GM23248 (cell line): ENCODE results near the gene BSG. TPM values are rescaled to one million over a fixed set of nuclear protein-coding genes. Genes with fewer than 3 reads are reported as not detected.

Source experiments
- DNase-seq: peaks from one replicate; pipeline ENCODE4 v3.0.0-alpha.2; 2015
- H2AFZ ChIP-seq: fragments of 200-600 bp; sonication (generic); 2 replicates; pipeline ENCODE4 v1.6.1; 2016; ENCODE audit warnings: antibody characterized with exemption
- H3F3A ChIP-seq: fragments of 200-600 bp; sonication (generic); 2 replicates; pipeline ENCODE4 v1.6.1; 2016; ENCODE audit warnings: mild to moderate bottlenecking, antibody characterized with exemption, mixed run types; ENCODE audit not compliant: insufficient read depth
- H3K27ac ChIP-seq: fragments of 200-600 bp; sonication (generic); 2 replicates; pipeline ENCODE4 v1.5.1; 2016; ENCODE audit warnings: mild to moderate bottlenecking
- H3K27me3 ChIP-seq: fragments of 200-600 bp; sonication (generic); replicated peaks from 2 replicates; pipeline ENCODE4 v1.6.1; 2016; ENCODE audit warnings: mild to moderate bottlenecking; ENCODE audit not compliant: insufficient read depth
- H3K36me3 ChIP-seq: fragments of 200-600 bp; sonication (generic); 2 replicates; pipeline ENCODE4 v1.6.1; 2016; ENCODE audit warnings: low read depth, mild to moderate bottlenecking
- H3K4me1 ChIP-seq: fragments of 200-600 bp; sonication (generic); 2 replicates; pipeline ENCODE4 v1.6.1; 2016; ENCODE audit warnings: mild to moderate bottlenecking; ENCODE audit not compliant: insufficient read depth
- H3K4me2 ChIP-seq: fragments of 200-600 bp; sonication (generic); one replicate; pipeline ENCODE4 v1.6.1; 2016; ENCODE audit warnings: mild to moderate bottlenecking; ENCODE audit not compliant: unreplicated experiment
- H3K4me3 ChIP-seq: fragments of 200-600 bp; sonication (generic); 2 replicates; pipeline ENCODE4 v1.5.1; 2016; ENCODE audit warnings: mild to moderate bottlenecking
- H3K79me2 ChIP-seq: fragments of 200-600 bp; sonication (generic); 2 replicates; pipeline ENCODE4 v1.6.1; 2016; ENCODE audit warnings: mild to moderate bottlenecking; ENCODE audit not compliant: insufficient read depth
- H3K9ac ChIP-seq: fragments of 200-600 bp; sonication (generic); 2 replicates; pipeline ENCODE4 v1.6.1; 2016; ENCODE audit warnings: mild to moderate bottlenecking
- H3K9me2 ChIP-seq: fragments of 200-600 bp; sonication (generic); 2 replicates; pipeline ENCODE4 v1.6.1; 2016; ENCODE audit warnings: mixed run types, mild to moderate bottlenecking, moderate library complexity; ENCODE audit not compliant: insufficient read depth
- H3K9me3 ChIP-seq: fragments of 200-600 bp; sonication (generic); one replicate; pipeline ENCODE4 v1.6.1; 2017; ENCODE audit warnings: low read depth
- H4K20me1 ChIP-seq: fragments of 200-600 bp; sonication (generic); 2 replicates; pipeline ENCODE4 v1.6.0; 2016; ENCODE audit not compliant: insufficient read depth
- EZH2 ChIP-seq: fragments of 200-600 bp; sonication (generic); IDR thresholded peaks from 2 replicates; pipeline ENCODE4 v1.6.1; 2018; ENCODE audit warnings: antibody characterized with exemption, mild to moderate bottlenecking; ENCODE audit not compliant: insufficient read depth, poor library complexity, severe bottlenecking
- EZH2phosphoT487 ChIP-seq: fragments of 200-600 bp; sonication (generic); IDR thresholded peaks from 2 replicates; pipeline ENCODE4 v1.6.1; 2018; ENCODE audit warnings: antibody characterized with exemption, moderate library complexity, mild to moderate bottlenecking, low read depth; ENCODE audit not compliant: insufficient read depth
- WGBS, 2 experiments: methylation state at CpG; one replicate each; pipeline ENCODE4 v1.1.6; 2015 to 2017; ENCODE audit warnings: low lambda C conversion rate in 2 of 2, low coverage in 1 of 2; ENCODE audit errors: missing lambda C conversion rate in 2 of 2; 5-methylcytosine and 5-hydroxymethylcytosine counted together
- in situ Hi-C: fragments of 300-500 bp; cut with MboI; formaldehyde crosslinking; loops from 2 replicates; pipeline ENCODE4 v1.15.0; 2020
- polyA plus RNA-seq: library from polyadenylated mRNA; unstranded; fragments of >200 nt; fragmentation: Nextera tagmentation; extraction: Ambion mirVana; gene quantifications from 2 replicates; pipeline ENCODE4 v1.2.1, GENCODE V29; 2016
- total RNA-seq: library from RNA; depleted of rRNA; stranded (reverse); fragments of >200 nt; shearing (Covaris generic); gene quantifications from 2 replicates; pipeline ENCODE4 v1.2.3, GENCODE V29; 2014

The BSG gene
- total and polyA plus RNA-seq, 2 experiments from 2014 or later: 939 to 955 TPM

DNA sequence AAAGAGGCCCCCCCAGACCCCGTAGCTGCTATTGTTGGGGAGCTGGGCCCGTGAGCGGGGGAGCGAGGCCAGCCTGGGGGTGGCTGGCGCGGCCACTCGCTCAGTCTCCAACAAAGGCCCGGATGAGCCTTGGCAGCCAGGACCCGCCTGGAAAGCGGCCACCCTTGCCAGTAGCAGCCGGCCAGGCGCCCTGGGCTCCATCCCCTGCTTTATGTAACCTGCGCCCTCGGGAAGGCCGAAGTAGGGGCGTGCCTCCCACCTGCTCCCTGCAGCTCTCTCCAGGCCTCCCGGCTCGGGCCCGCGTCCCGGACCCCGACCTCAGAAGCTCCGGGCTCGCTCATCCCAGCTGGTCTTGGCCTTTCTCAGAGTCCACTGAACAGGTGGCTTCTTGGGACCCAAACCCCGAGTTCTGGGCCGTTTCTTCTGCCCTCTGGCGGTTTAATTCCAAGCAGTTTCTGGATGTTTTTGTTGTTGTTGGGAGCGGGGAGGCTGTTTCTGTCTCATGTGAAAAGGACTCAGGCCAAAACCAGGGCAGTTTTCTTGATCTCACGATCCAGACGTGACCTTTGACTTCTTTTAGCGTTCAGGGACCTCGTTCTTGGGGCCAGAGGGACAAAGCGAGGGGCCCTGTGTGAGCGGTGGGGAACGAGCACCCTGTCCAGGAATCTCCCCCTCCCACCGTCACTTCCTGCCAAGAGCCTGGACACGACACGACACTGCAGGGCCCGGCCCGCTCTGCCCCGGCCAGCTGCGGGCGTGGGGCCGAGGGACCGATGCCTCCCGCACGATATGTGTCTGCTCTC is 39.6 kb upstream of the BSG start:
- DNase-seq: peak; percentile 83
- peak overlapping the region; percentile 79 for H3K4me3 ChIP-seq
- no peaks in the 10 kb centered on the region; the same call in 1 of the 2 replicates for H3K36me3 ChIP-seq
- peak overlapping the region; percentile 79 for H3K27ac ChIP-seq
- 1 to 3% methylated on average over 41 to 47 of the region's 47 CpGs for WGBS, 2 experiments
- H2AFZ ChIP-seq: peak overlapping the region; percentile 55
- in situ Hi-C loops: no loop called here
- H3K27me3 ChIP-seq: no peaks in the 10 kb centered on the region
- no peak for TF ChIP-seq EZH2
- TF ChIP-seq EZH2phosphoT487: no peak
- H3K9me2 ChIP-seq: no peaks in the 10 kb centered on the region
- H3K9ac ChIP-seq: peak overlapping the region; percentile 90
- peaks cover 7% of the 10 kb centered on the region for H3K4me1 ChIP-seq
- H3F3A ChIP-seq: no peaks in the 10 kb centered on the region
- H4K20me1 ChIP-seq: no peaks in the 10 kb centered on the region
- H3K79me2 ChIP-seq: peaks cover 46% of the 10 kb centered on the region
- peak overlapping the region; percentile 97 for H3K4me2 ChIP-seq
- H3K9me3 ChIP-seq: no peaks in the 10 kb centered on the region

DNA sequence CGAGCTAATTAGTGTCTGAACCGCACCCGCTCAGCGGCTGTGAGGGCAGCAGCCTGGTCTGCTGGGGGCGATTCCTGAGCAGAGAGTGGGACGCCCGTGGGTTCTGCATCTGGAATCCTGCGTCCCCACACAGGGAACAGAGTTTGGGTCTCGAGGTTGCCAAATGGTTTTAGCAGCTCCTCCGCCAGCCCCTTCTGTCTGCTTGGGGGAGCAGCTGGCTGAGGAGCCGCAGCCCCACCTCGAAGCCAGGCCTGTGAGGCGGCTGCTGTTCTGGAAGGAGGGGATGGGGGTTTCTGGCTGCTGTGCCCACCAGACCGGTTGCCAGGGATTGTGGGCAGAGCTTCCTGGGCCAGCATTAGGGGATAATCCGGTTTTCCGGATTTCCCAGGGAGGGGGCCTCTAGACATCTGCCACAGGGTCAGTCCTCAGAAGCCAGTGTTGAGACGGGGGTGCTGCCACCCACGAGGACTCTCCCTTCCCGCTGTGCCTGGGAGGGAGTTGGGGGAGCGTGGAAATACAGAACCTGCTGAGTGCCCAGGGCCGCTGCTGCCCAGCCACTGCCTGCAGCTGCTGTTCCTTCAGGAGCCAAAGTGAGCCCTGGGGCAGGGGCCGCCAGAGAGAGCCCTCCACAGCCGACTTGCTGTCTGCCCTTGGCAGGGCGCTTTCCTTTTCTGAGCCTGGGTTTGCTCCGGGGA is 38.9 kb upstream of the BSG start:
- Histone ChIP-seq H3K4me3 (peak overlapping the region; percentile 79), H3F3A (no peaks in the 10 kb centered on the region), H3K27me3 (no peaks in the 10 kb centered on the region), H2AFZ (peak overlapping the region; percentile 55; the same call in 1 of the 2 replicates), H3K27ac (peak overlapping the region; percentile 79), H3K36me3 (no peaks in the 10 kb centered on the region; the same call in 1 of the 2 replicates), H3K4me1 (peaks cover 7% of the 10 kb centered on the region), H3K4me2 (peak overlapping the region; percentile 97), H3K9ac (peak overlapping the region; percentile 90), H4K20me1 (no peaks in the 10 kb centered on the region), H3K79me2 (peaks cover 53% of the 10 kb centered on the region), H3K9me3 (no peaks in the 10 kb centered on the region), H3K9me2 (no peaks in the 10 kb centered on the region)
- peak; percentile 34 for DNase-seq
- WGBS, 2 experiments: 18 to 20% methylated on average over 24 to 25 of the region's 25 CpGs
- in situ Hi-C loops: no loop called here
- TF ChIP-seq EZH2 (no peak), EZH2phosphoT487 (no peak)

DNA sequence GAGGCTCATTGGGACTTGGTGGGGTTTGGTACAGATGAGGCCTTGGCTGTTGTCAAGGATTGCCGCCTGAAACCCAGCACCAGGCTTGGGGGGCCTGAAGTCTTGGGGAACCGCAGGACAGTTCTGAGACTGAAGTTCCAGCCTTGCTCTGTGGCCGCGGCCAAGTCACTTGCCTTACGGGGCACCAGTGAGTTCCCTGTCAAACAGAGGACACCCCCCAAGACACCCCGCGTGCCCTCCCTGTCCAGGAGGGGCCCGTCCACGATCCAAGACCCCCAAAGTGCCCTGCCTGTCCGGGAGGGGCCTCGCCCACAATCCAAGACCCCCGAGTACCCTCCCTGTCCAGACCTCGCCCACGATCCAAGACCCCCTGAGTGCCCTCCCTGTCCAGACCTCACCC is 38.3 kb upstream of the BSG start:
- peak overlapping the region; percentile 79 for H3K4me3 ChIP-seq
- peak overlapping the region; percentile 97 for H3K4me2 ChIP-seq
- H3K9ac ChIP-seq: peak overlapping the region; percentile 90
- H3K27ac ChIP-seq: peak overlapping the region; percentile 79
- in situ Hi-C loops: no loop called here
- H2AFZ ChIP-seq: no peak overlapping the region
- DNase-seq: no peak
- H3K9me3 ChIP-seq: no peaks in the 10 kb centered on the region
- TF ChIP-seq EZH2phosphoT487: no peak
- TF ChIP-seq EZH2: no peak
- H3K79me2 ChIP-seq: peaks cover 56% of the 10 kb centered on the region
- H3K9me2 ChIP-seq: no peaks in the 10 kb centered on the region
- no peaks in the 10 kb centered on the region; the same call in 1 of the 2 replicates for H3K36me3 ChIP-seq
- 71 to 90% methylated on average over 5 to 14 of the region's 14 CpGs for WGBS, 2 experiments
- no peaks in the 10 kb centered on the region for H3F3A ChIP-seq
- H3K4me1 ChIP-seq: peaks cover 7% of the 10 kb centered on the region
- no peaks in the 10 kb centered on the region for H3K27me3 ChIP-seq
- no peaks in the 10 kb centered on the region for H4K20me1 ChIP-seq

DNA sequence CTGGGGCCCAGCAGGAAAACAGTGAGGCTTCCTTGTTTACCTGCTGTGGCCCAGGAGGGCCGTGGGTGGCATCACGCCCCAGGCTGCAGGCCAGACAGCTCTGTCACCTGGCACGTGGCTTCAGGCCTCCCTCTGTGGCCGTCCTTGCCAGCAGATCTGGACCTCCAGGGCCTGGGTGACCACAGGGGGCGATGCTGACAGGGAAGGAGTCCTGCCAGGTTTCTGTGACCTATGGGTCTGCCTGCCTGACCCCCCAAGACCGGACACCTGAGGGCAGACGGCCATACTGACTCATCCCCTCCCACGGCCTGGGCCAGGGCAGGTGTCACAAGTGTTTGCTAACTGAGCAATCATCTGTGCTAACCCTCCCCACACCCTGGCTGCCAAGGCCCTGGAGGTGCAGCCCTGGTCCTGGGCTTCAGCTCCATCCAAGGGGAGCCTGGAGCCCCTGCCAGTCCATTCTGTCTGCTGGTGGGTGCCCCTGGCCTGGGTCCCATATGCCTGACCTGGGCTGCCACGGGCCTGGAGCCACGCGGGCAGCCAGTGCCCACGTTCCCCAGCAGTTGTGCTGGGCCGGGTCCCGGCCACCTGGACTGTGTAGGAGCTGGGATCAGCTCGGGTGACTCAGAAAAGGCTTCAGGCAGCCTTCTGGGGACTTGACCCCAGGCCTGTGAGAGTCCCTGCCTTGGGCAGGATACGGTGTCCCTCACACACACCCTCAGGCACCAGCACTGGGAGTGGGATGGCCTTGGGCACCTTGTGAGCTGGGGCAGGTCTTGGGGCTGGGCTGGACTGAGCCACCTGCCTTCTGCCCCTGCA is 37.2 kb upstream of the BSG start:
- Histone ChIP-seq H3K79me2 (peaks cover 56% of the 10 kb centered on the region), H3K27ac (no peak overlapping the region), H3K9me2 (no peaks in the 10 kb centered on the region), H2AFZ (no peak overlapping the region), H3K9me3 (no peaks in the 10 kb centered on the region), H3K4me3 (no peak overlapping the region), H3K4me1 (peaks cover 7% of the 10 kb centered on the region), H3K27me3 (no peaks in the 10 kb centered on the region), H3K4me2 (no peak overlapping the region), H4K20me1 (no peaks in the 10 kb centered on the region), H3K9ac (no peak overlapping the region), H3F3A (no peaks in the 10 kb centered on the region), H3K36me3 (no peaks in the 10 kb centered on the region; the same call in 1 of the 2 replicates)
- DNase-seq: peak; percentile 27
- 57 to 75% methylated on average over 15 of the region's 16 CpGs for WGBS, 2 experiments
- in situ Hi-C loops: no loop called here
- TF ChIP-seq EZH2 (no peak), EZH2phosphoT487 (no peak)
